Measurements from ENCODE around the gene SLCO4A1. TPM values are rescaled to one million over a fixed set of nuclear protein-coding genes. Genes with fewer than 3 reads are reported as not detected.

SLCO4A1 gene
- total RNA-seq, 1 donor = under 0.01 TPM

DNA sequence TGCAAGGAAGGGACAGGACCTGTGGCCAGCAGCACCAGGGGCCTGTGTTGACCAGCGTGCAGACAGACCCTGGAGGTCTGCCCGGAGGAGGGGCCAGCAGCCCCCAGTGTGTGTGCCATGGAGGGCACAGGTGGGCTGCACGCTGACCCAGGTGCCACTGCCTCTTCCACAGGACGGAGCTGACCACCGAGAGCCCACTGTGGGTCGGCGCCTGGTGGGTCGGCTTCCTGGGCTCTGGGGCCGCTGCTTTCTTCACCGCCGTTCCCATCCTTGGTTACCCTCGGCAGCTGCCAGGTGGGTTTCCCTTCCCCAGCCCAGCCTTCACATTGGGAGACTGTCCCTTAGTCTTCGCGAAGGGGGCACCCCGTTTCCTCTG is 17.9 kb downstream of the SLCO4A1 start:
- Histone ChIP-seq H3K4me3 (ENCODE audit: insufficient read depth, low read length) (no peak overlapping the region), H3K27ac (ENCODE audit: low read depth, low read length) (no peak overlapping the region), H2AFZ (ENCODE audit: low read length) (no peak overlapping the region), H3K36me3 (ENCODE audit: insufficient read depth, low read length) (no peaks in the 10 kb centered on the region), H3K9me3 (ENCODE audit: low read depth, low read length) (no peaks in the 10 kb centered on the region), H4K20me1 (ENCODE audit: insufficient read depth, low read length) (no peaks in the 10 kb centered on the region), H3K4me1 (ENCODE audit: insufficient read depth, low read length) (peaks cover 2% of the 10 kb centered on the region), H3K4me2 (ENCODE audit: insufficient read depth, low read length) (no peak overlapping the region), H3K79me2 (ENCODE audit: insufficient read depth, low read length) (no peaks in the 10 kb centered on the region), H3K27me3 (ENCODE audit: insufficient read depth, low read length) (peaks cover 3% of the 10 kb centered on the region)
- DNase-seq (ENCODE audit: insufficient read length, low spot score, missing footprints) = no peak
- TF ChIP-seq, protein P1, sequence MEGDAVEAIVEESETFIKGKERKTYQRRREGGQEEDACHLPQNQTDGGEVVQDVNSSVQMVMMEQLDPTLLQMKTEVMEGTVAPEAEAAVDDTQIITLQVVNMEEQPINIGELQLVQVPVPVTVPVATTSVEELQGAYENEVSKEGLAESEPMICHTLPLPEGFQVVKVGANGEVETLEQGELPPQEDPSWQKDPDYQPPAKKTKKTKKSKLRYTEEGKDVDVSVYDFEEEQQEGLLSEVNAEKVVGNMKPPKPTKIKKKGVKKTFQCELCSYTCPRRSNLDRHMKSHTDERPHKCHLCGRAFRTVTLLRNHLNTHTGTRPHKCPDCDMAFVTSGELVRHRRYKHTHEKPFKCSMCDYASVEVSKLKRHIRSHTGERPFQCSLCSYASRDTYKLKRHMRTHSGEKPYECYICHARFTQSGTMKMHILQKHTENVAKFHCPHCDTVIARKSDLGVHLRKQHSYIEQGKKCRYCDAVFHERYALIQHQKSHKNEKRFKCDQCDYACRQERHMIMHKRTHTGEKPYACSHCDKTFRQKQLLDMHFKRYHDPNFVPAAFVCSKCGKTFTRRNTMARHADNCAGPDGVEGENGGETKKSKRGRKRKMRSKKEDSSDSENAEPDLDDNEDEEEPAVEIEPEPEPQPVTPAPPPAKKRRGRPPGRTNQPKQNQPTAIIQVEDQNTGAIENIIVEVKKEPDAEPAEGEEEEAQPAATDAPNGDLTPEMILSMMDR (IDR thresholded peaks at IDR 0.05; ENCODE audit: extremely low read depth, low read depth, low read length) = no peak

DNA sequence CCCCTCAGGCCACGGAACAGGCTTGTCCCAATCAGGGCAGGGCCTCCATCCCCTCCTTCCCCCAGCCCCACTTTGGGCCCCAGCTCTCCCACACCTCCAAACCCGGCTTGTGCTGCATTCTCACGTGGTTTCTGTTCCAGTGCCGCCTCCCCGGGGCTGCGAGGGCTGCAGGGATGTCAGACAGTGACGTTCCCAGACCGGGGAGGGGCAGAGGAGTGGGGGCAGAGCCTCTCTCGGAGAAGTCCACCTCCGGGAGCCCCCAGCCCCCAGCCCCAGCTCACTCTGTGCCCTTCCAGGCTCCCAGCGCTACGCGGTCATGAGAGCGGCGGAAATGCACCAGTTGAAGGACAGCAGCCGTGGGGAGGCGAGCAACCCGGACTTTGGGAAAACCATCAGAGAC is 18.5 kb downstream of the SLCO4A1 start:
- Histone ChIP-seq H3K4me3 (ENCODE audit: insufficient read depth, low read length) (no peak overlapping the region), H3K4me2 (ENCODE audit: insufficient read depth, low read length) (no peak overlapping the region), H2AFZ (ENCODE audit: low read length) (no peak overlapping the region), H4K20me1 (ENCODE audit: insufficient read depth, low read length) (no peaks in the 10 kb centered on the region), H3K4me1 (ENCODE audit: insufficient read depth, low read length) (peaks cover 2% of the 10 kb centered on the region), H3K36me3 (ENCODE audit: insufficient read depth, low read length) (no peaks in the 10 kb centered on the region), H3K9me3 (ENCODE audit: low read depth, low read length) (no peaks in the 10 kb centered on the region), H3K79me2 (ENCODE audit: insufficient read depth, low read length) (no peaks in the 10 kb centered on the region), H3K27me3 (ENCODE audit: insufficient read depth, low read length) (peaks cover 3% of the 10 kb centered on the region), H3K27ac (ENCODE audit: low read depth, low read length) (no peak overlapping the region)
- DNase-seq (ENCODE audit: insufficient read length, low spot score, missing footprints) = no peak
- TF ChIP-seq, protein P1 (IDR thresholded peaks at IDR 0.05; ENCODE audit: extremely low read depth, low read depth, low read length) = no peak

DNA sequence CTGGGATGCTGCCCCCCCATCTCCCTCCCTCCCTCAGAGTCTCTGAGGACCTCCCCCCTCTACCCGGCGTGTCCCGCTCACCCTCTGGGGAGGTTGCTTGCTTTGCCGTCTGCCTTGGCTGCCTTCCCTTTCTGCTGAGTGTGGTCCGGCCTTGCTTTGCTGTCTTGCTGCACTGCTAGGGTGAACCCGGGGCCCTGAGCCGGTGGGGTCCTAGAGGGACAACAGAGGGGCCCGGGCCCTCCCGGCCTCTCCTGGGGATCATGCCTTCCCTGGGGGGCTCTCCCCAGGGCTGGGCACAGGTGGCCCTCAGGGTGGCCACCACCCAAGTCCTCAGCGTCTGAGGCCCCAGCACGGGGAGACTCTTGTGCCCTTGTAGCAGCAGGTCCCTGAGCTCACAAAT is 19.3 kb downstream of the SLCO4A1 start:
- Histone ChIP-seq H3K4me3 (ENCODE audit: insufficient read depth, low read length) (no peak overlapping the region), H3K79me2 (ENCODE audit: insufficient read depth, low read length) (no peaks in the 10 kb centered on the region), H3K27me3 (ENCODE audit: insufficient read depth, low read length) (peaks cover 6% of the 10 kb centered on the region), H3K4me2 (ENCODE audit: insufficient read depth, low read length) (no peak overlapping the region), H4K20me1 (ENCODE audit: insufficient read depth, low read length) (no peaks in the 10 kb centered on the region), H3K36me3 (ENCODE audit: insufficient read depth, low read length) (no peaks in the 10 kb centered on the region), H3K27ac (ENCODE audit: low read depth, low read length) (no peak overlapping the region), H2AFZ (ENCODE audit: low read length) (no peak overlapping the region), H3K9me3 (ENCODE audit: low read depth, low read length) (no peaks in the 10 kb centered on the region), H3K4me1 (ENCODE audit: insufficient read depth, low read length) (peaks cover 2% of the 10 kb centered on the region)
- no peak for DNase-seq (ENCODE audit: insufficient read length, low spot score, missing footprints)
- TF ChIP-seq, protein P1 (IDR thresholded peaks at IDR 0.05; ENCODE audit: extremely low read depth, low read depth, low read length) = no peak

DNA sequence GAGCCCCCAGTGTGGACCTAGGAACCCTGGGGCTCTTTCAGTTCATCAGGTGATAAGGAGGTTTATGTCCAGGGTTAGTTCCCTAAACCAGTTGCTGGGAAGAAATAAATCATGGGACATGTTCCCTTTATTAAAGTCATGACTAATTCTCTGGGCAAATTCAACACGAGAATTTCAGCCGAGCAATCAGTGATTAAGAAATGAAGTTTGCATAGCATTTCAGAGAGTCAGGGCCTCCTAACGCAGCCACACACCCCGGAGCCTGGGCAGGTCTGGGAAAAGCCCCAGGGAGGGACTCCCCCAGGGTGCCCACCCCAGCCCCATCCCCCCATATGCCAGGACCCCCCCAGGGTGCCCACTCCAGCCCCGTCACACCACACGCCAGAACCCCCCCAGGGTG is 20.1 kb downstream of the SLCO4A1 start:
- H3K9me3 ChIP-seq (ENCODE audit: low read depth, low read length) = no peaks in the 10 kb centered on the region
- DNase-seq (ENCODE audit: insufficient read length, low spot score, missing footprints) = peak; percentile 99
- H3K4me2 ChIP-seq (ENCODE audit: insufficient read depth, low read length) = no peak overlapping the region
- peaks cover 2% of the 10 kb centered on the region for H3K4me1 ChIP-seq (ENCODE audit: insufficient read depth, low read length)
- H4K20me1 ChIP-seq (ENCODE audit: insufficient read depth, low read length) = no peaks in the 10 kb centered on the region
- H3K36me3 ChIP-seq (ENCODE audit: insufficient read depth, low read length) = no peaks in the 10 kb centered on the region
- peaks cover 14% of the 10 kb centered on the region for H3K27me3 ChIP-seq (ENCODE audit: insufficient read depth, low read length)
- no peak overlapping the region for H3K4me3 ChIP-seq (ENCODE audit: insufficient read depth, low read length)
- TF ChIP-seq, protein P1 (IDR thresholded peaks at IDR 0.05; ENCODE audit: extremely low read depth, low read depth, low read length) = no peak
- H3K79me2 ChIP-seq (ENCODE audit: insufficient read depth, low read length) = no peaks in the 10 kb centered on the region
- H3K27ac ChIP-seq (ENCODE audit: low read depth, low read length) = no peak overlapping the region
- no peak overlapping the region for H2AFZ ChIP-seq (ENCODE audit: low read length)
